HG02759 (cell line): Measurements from ENCODE around the gene ANO7.

Experiments
- ATAC-seq: cut with Tn5 transposase; IDR thresholded peaks from one replicate; pipeline ENCODE4 v1.9.1; 2021; ENCODE audit warnings: mild to moderate bottlenecking, moderate library complexity; ENCODE audit not compliant: unreplicated experiment

The ANO7 gene

GRCh38 chr2:241207151-241207550 lies 18.7 kb downstream of the ANO7 start:
- no peak for ATAC-seq

GRCh38 chr2:241207641-241208040 lies 19.2 kb downstream of the ANO7 start:
- ATAC-seq, result no peak

- ATAC-seq, result no peak
These were observed 19.6 kb downstream of the ANO7 start for GRCh38 chr2:241208058-241208457.

GRCh38 chr2:241209271-241209670 lies 20.8 kb downstream of the ANO7 start:
- no peak for ATAC-seq

- ATAC-seq, result no peak
These were observed 22.8 kb downstream of the ANO7 start for GRCh38 chr2:241211276-241211675.

GRCh38 chr2:241213041-241213440 lies 24.6 kb downstream of the ANO7 start:
- no peak for ATAC-seq

- no peak for ATAC-seq
These were observed 25.1 kb downstream of the ANO7 start for GRCh38 chr2:241213567-241213966.

GRCh38 chr2:241214209-241214608 lies 25.7 kb downstream of the ANO7 start:
- no peak for ATAC-seq

GRCh38 chr2:241214766-241215165 lies 26.3 kb downstream of the ANO7 start:
- no peak for ATAC-seq

GRCh38 chr2:241215421-241215820 lies 26.9 kb downstream of the ANO7 start:
- ATAC-seq, result no peak

- no peak for ATAC-seq
These were observed 27.8 kb downstream of the ANO7 start for GRCh38 chr2:241216211-241216761.

GRCh38 chr2:241217320-241218031 lies 29.0 kb downstream of the ANO7 start:
- peak; percentile 50 for ATAC-seq

GRCh38 chr2:241218131-241219029 lies 29.9 kb downstream of the ANO7 start:
- no peak for ATAC-seq

GRCh38 chr2:241219030-241219382 lies 30.5 kb downstream of the ANO7 start:
- no peak for ATAC-seq

GRCh38 chr2:241219856-241220356 lies 31.4 kb downstream of the ANO7 start:
- no peak for ATAC-seq

- no peak for ATAC-seq
These were observed 34.9 kb downstream of the ANO7 start for GRCh38 chr2:241223211-241224017.

GRCh38 chr2:241224018-241224850 lies 35.8 kb downstream of the ANO7 start:
- ATAC-seq, result no peak

GRCh38 chr2:241224851-241225438 lies 36.5 kb downstream of the ANO7 start:
- ATAC-seq, result no peak

GRCh38 chr2:241225545-241225944 lies 37.1 kb downstream of the ANO7 start:
- no peak for ATAC-seq

- ATAC-seq, result no peak
These were observed 37.5 kb downstream of the ANO7 start for GRCh38 chr2:241225983-241226382.
